CMK (cell line): ENCODE measurements around the gene NPAS4.
"Not testable (repeated sequence)": the region's sequence is repeated elsewhere in the genome, so short reads cannot be mapped to it uniquely, and the experiment has no call there.

Source experiments
- DNase-seq: peaks from one replicate; pipeline ENCODE4 v3.0.0-alpha.2; 2010; ENCODE audit warnings: low read depth

NPAS4 gene

GRCh38 chr11:66457826-66458225 is 37.0 kb downstream of the NPAS4 start:
- DNase-seq = no peak

DNA sequence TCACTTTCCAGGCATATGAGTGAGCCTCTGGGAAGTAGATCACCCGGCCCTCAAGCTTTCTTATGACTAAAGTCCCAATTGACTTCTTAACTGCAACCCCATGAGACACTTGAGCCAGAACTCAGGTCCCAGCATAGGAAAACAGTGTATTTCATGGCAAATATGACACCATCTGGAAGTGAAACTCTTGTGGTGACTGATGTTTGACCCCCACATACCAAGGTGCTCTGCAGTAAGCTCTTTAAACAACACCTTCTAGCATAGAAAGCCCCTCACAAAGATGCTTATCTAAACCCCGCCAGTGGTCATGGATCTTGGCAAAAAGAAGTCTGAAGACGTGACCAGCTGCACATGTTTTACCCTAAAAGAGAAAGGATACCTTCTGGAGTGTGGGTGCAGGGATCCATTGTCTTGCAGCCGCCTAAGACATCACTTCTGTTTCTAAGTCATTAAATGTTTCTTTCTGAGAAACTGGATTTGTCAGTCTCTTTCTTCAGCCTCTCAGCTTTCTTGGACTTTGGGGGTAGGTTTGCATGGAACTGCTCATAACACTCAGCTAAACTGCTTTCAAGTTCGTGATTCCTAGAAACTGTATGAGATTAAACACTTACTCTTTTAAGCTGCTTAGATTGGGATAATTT is 38.4 kb downstream of the NPAS4 start:
- no peak for DNase-seq

- DNase-seq = no peak
Measured at GRCh38 chr11:66462010-66462409, 41.2 kb downstream of the NPAS4 start.

- no peak for DNase-seq
Measured at GRCh38 chr11:66462911-66463310, 42.1 kb downstream of the NPAS4 start.

GRCh38 chr11:66464116-66464515 is 43.3 kb downstream of the NPAS4 start:
- not testable (repeated sequence) for DNase-seq

GRCh38 chr11:66464916-66465315 is 44.1 kb downstream of the NPAS4 start:
- DNase-seq = no peak

GRCh38 chr11:66465373-66466224 is 44.8 kb downstream of the NPAS4 start:
- no peak for DNase-seq

- DNase-seq = peak; percentile 90
Measured at GRCh38 chr11:66466225-66467033, 45.6 kb downstream of the NPAS4 start, which contains the start of gene PELI3. Gene PELI3, plus strand, starts transcription at chr11:66466905. Its CDS starts 1,224 bp downstream, at chr11:66468129.

- DNase-seq = no peak
Measured at GRCh38 chr11:66467034-66467659, 46.3 kb downstream of the NPAS4 start.

DNA sequence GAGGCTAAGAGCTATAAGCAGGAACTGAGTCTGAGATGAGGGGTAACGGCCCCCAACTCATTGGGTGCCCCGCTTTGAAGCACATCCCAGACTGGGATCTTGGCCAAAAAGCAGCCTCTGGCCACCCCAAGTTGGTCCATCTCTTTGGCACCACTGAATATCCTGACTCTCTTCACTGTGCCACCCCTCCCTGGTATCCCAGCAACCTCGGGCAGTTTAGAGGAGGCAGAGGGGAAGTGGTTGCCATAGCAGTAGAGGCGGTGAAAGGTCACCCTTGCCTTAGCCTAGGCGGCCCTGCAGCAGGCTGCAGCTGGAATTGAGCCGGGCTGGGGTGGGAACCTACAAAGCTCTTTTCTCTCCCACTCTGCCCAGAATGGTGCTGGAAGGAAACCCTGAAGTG is 46.9 kb downstream of the NPAS4 start:
- DNase-seq = no peak

DNA sequence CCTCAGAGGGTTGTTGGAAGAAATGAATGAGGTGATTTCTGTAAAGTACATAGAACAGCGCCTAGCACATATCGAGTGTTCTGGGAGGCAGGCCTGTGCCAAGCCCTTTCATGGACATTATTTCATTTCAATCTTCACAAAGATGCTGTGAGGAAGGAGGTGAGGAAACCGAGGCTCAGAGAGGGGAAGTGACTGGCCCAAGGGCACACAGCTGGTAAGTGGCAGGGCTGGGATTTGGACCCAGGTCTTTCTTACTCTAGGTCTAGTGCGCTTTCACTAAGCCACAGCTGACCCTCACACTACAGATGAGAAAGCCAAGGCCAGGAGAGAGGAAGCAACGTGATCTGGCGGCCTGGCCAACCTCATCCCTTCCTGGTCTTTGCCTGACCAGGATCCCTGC is 47.9 kb downstream of the NPAS4 start:
- DNase-seq = no peak

DNA sequence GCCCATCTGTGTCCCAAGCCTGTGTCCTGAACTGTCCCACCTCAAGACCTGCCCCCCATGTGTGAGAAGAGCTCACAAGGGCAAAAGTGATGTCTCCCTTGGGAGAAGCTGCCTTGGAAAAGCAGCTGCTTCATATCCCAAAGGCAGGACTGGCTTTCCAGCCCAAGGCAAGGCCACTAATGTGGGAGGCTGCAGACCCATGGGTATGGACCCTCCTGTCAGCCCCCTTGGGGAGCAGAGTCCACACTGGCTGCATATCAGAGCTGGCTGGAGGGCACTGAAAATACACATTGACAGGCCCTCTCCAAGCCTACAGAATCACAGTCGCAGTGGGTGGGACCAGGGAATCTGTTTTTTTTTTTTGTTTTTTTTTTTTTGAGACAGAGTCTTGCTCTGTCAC is 48.6 kb downstream of the NPAS4 start:
- no peak for DNase-seq

- peak; percentile 49 for DNase-seq
Measured at GRCh38 chr11:66470015-66470414, 49.2 kb downstream of the NPAS4 start.

GRCh38 chr11:66471142-66471541 is 50.3 kb downstream of the NPAS4 start:
- no peak for DNase-seq

GRCh38 chr11:66472054-66472453 is 51.2 kb downstream of the NPAS4 start:
- DNase-seq = no peak

DNA sequence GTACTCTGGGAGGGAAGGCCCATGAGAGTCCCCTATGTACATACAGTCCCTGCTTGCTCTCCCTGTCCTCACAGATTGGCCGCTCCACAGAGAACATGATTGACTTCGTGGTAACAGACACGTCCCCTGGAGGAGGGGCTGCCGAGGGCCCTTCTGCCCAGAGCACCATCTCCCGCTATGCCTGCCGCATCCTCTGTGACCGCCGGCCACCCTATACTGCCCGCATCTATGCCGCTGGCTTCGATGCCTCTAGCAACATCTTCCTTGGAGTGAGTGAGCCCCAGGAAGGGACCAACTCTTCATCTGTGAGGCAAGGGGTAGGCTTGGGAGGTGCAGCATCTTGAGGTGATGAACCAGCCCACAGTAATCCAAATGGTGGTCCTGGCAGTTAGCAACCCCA is 52.3 kb downstream of the NPAS4 start:
- no peak for DNase-seq

DNA sequence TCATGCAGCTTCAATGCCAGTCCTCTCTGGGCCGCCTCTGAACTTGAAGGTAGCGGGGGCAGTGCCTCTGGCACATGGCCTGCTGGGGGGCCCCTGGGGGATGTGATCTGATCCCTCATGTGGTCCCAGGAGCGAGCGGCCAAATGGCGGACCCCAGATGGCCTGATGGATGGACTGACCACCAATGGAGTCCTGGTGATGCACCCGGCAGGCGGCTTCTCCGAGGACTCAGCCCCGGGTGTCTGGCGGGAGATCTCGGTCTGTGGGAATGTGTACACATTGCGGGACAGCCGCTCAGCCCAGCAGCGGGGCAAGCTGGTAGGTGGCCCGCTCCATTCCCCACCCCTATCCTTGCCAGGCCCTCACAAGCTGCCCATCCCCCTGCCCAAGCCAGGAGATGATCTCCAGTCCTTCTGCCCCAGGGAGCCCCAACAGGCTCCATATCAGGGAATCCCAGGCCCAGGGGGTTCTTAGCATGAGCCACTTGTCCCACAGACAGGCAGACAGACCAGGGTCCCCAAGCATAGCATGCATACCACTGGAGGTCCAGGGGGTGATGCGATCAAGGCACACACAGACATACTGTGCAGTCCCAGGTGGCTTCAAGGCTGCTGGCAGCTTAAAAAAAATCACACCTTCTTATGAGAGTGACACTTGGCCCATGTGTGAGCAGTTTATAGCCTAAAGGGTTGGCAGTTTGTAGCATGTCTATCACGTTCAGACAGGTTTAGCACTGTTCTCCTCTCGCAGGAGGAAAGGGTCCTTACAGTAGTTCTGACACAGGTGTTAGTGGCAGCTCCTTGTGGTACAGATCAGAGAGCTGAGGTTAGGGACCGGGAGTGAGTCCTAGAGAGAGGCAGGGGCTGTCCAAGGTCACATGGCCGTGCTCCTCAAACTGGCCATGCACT is 53.0 kb downstream of the NPAS4 start:
- DNase-seq = no peak

DNA sequence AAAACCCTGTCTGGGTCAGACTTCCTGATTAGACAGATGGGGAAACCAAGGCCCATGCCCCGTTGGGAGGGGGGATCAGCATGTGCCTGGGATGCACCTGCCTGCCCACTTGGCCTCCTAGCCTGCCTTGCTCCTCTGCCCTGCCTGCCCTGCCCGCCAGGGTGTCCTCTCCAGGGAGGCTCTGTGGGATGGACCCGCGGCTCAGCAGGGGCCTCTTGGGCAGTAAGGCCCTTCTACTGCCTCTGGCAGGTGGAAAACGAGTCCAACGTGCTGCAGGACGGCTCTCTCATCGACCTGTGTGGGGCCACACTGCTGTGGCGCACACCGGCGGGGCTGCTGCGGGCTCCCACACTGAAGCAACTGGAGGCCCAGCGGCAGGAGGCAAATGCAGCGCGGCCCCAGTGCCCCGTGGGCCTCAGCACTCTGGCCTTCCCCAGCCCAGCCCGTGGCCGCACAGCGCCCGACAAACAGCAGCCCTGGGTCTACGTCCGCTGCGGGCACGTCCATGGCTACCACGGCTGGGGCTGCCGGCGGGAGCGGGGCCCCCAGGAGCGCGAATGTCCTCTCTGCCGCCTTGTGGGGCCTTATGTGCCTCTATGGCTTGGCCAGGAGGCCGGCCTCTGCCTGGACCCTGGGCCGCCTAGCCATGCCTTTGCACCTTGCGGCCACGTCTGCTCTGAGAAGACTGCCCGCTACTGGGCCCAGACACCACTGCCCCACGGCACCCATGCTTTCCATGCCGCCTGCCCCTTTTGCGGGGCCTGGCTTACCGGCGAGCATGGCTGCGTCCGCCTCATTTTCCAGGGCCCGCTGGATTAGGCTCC is 54.7 kb downstream of the NPAS4 start:
- no peak for DNase-seq
